AG04449 (cell line): ENCODE data around the gene PXDN.

ENCODE experiments used
- CTCF ChIA-PET: fragments of 350-600 bp; formaldehyde crosslinking; extraction: SDS; loops from one replicate; lab custom pipeline; 2021; ENCODE audit warnings: antibody characterized with exemption; lab: Yijun Ruan, JAX
- POLR2A ChIA-PET: fragments of 400-600, 350-600 bp; formaldehyde crosslinking; extraction: SDS; loops from one replicate; lab custom pipeline; 2020; ENCODE audit warnings: antibody characterized with exemption, inconsistent platforms; lab: Yijun Ruan, JAX
- DNase-seq: peaks from one replicate; pipeline ENCODE4 v3.0.0-alpha.2; 2010; ENCODE audit warnings: low read depth, low spot score
- H3K4me3 ChIP-seq: 2 replicates; pipeline ENCODE4 v1.5.1; 2011; ENCODE audit warnings: low read depth, mild to moderate bottlenecking, control low read depth, low read length
- CTCF ChIP-seq: IDR thresholded peaks from one replicate; pipeline ENCODE4 v1.5.1; 2011; ENCODE audit warnings: mild to moderate bottlenecking, moderate library complexity, low read length, control low read depth, inconsistent platforms; ENCODE audit not compliant: insufficient read depth; ENCODE audit errors: missing control alignments

PXDN gene

GRCh38 chr2:1607971-1608688 lies 136.2 kb downstream of the PXDN start:
- CTCF ChIA-PET, result no interaction called here

GRCh38 chr2:1607236-1607920 lies 136.9 kb downstream of the PXDN start:
- ChIA-PET CTCF (interaction anchor here (2.4 kb wide), 1 partner anchor 9 kb away, joined by 8 read pairs; no protein-coding TSS in a partner anchor), POLR2A (no interaction called here)
- TF ChIP-seq CTCF, result no peak
- DNase-seq, result no peak
- no peak overlapping the region for H3K4me3 ChIP-seq

More at GRCh38 chr2:1607971-1608688, 136.2 kb downstream of the PXDN start:
- DNase-seq, result no peak
- no peak overlapping the region for H3K4me3 ChIP-seq
- POLR2A ChIA-PET, result no interaction called here
- no peak for TF ChIP-seq CTCF

- ChIA-PET CTCF (interaction anchor here (0.7 to 2.4 kb wide), 3 partner anchors 9 to 56 kb away, joined by 3 to 8 read pairs (median 3); no protein-coding TSS in a partner anchor), POLR2A (interaction anchor here (1.0 to 1.7 kb wide), 3 partner anchors 13 to 138 kb away, joined by 3 to 4 read pairs (median 3); partner anchors contain the start of gene PXDN)
- H3K4me3 ChIP-seq, result no peak overlapping the region
- no peak for TF ChIP-seq CTCF
- DNase-seq, result no peak
Measured at GRCh38 chr2:1606421-1607235, 137.7 kb downstream of the PXDN start.

- CTCF ChIA-PET, result interaction anchor here (0.7 to 2.4 kb wide), 5 partner anchors 8 to 145 kb away, joined by 3 to 8 read pairs (median 3); no protein-coding TSS in a partner anchor
- H3K4me3 ChIP-seq, result no peak overlapping the region
- POLR2A ChIA-PET, result interaction anchor here (0.5 to 1.7 kb wide), 4 partner anchors 12 to 138 kb away, joined by 3 to 4 read pairs (median 3); partner anchors contain the start of gene PXDN
- no peak for TF ChIP-seq CTCF
- DNase-seq, result no peak
Measured at GRCh38 chr2:1606046-1606400, 138.3 kb downstream of the PXDN start.

- H3K4me3 ChIP-seq, result peak overlapping the region; percentile 16
- POLR2A ChIA-PET, result interaction anchor here (0.5 to 1.7 kb wide), 4 partner anchors 11 to 139 kb away, joined by 3 to 4 read pairs (median 3); partner anchors contain the start of gene PXDN
- no peak for DNase-seq
- TF ChIP-seq CTCF, result no peak
- CTCF ChIA-PET, result interaction anchor here (0.7 to 2.4 kb wide), 8 partner anchors 9 to 212 kb away, joined by 3 to 8 read pairs (median 3); no protein-coding TSS in a partner anchor
Measured at GRCh38 chr2:1605102-1606045, 138.9 kb downstream of the PXDN start.
